Ishikawa (cell line): ENCODE data around the gene GNAS.

Experiments used
- CEBPB ChIP-seq: IDR thresholded peaks from 2 replicates; pipeline ENCODE4 v1.6.1; 2012
- EP300 ChIP-seq: IDR thresholded peaks from 2 replicates; pipeline ENCODE4 v1.6.1; 2012; ENCODE audit warnings: borderline replicate concordance
- FOXM1 ChIP-seq: IDR thresholded peaks from 2 replicates; pipeline ENCODE4 v1.6.1; 2012; ENCODE audit warnings: low read depth, borderline replicate concordance
- RAD21 ChIP-seq: IDR thresholded peaks from 2 replicates; pipeline ENCODE4 v1.6.1; 2012; ENCODE audit warnings: low read depth
- TAF1 ChIP-seq: IDR thresholded peaks from 2 replicates; pipeline ENCODE4 v1.6.1; 2012; ENCODE audit warnings: low read depth, mild to moderate bottlenecking
- TCF12 ChIP-seq: IDR thresholded peaks from 2 replicates; pipeline ENCODE4 v1.6.1; 2012; ENCODE audit warnings: low read depth
- YY1 ChIP-seq: IDR thresholded peaks from 2 replicates; pipeline ENCODE4 v1.6.1; 2012; ENCODE audit warnings: low read depth
- TF ChIP-seq, protein P1 (sequence below): IDR thresholded peaks from 2 replicates; pipeline ENCODE4 v1.6.1; 2012

DNA sequence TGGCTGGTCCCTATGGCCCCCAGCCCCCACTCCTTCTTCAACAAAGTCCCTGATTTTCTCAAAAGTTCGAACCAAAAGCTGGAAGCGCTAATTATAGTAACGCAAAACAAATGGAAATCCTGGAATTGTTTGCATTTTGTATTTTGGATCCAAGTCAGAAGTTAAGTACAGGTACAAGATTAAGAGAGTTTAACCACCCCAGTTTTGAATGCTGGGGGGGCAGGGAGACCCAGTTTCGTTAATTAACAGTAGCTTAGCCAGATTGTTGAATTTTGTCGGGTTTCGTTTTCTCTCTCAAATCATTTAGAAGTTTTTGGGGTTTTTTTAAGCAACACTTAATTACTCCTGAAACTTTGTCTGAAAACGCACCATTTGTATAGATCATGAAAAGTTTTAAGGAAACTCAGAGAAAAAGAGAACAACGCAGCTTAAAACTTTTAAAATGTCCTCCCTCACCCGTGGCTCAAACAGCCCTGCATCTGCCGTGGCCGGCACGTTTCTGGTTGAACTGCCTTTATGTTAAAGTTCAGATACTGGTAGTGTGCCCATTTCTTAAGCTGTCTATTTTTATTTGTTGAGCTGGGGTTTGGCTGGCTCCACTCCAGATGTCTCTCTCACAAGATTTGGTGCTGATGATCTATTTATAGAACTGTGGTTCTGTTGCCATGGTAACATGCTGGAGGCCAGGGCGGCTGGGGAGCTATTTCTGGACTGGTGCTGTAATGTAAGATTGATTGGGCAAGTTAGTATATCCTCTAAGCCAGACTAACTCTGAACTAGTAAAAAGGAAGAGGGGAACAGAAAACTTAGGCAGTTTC, 55.0 kb downstream of the GNAS start:
- TF ChIP-seq, protein P1, sequence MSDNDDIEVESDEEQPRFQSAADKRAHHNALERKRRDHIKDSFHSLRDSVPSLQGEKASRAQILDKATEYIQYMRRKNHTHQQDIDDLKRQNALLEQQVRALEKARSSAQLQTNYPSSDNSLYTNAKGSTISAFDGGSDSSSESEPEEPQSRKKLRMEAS, result no peak
- TF ChIP-seq YY1 (no peak), TCF12 (no peak), EP300 (no peak), TAF1 (no peak), RAD21 (no peak), CEBPB (no peak), FOXM1 (no peak)
